Measurements from ENCODE around the gene TADA3. TPM values are rescaled to one million over a fixed set of nuclear protein-coding genes. Genes with fewer than 3 reads are reported as not detected.
A peak's percentile ranks its signal among the peaks of the same experiment; 100 is the strongest.

The TADA3 gene
- total and polyA plus RNA-seq, 9 of the 15 experiments (the other 6 are each of a cell fraction or from before 2014, with no cell fraction given) = 4.1 to 110 (median 74.8) TPM

DNA sequence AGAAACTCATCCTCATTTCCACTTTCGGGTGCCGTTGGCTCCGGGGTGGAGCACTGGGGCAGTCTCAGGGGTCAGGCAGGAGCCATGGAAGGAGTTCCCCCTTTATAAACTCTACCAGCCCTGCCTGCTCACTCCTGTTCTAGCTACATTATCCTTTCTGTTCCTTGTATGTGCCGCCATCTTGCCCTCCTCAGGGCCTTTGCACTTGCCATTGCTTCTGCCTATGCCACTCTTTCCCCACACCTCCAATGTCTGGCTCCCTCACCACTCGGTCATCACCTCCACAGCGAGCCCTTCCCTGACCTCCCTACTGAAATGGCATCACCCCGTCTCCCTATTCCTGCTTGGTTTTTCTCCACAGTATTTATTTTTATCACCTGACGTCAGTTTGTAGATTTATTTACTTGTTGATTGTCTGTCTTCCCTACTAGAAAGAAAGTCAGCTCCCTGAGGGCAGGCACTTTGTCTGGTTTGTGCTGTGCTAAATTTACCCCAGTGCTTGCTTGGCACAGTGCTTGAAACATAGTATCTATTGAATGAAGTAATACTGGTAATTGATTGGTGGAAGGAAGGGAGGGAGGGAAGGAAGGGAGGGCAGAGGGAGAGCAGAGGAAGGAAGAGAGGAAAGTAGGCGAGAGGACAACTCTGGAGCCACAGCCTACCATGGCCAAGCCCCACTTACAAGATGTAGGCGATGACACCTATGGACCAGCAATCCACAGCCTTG is 31.3 kb downstream of the TADA3 start:
- Histone ChIP-seq H3K27me3 (ENCODE audit: control insufficient read depth in 2 of 2, insufficient read depth in 2 of 2, low read length in 2 of 2) (no peaks in the 10 kb centered on the region), H4K20me1 (replicated peaks; ENCODE audit: control insufficient read depth, insufficient read depth, low read length) (no peaks in the 10 kb centered on the region), H3K9me3 (replicated peaks; ENCODE audit: control insufficient read depth, insufficient read depth, low read depth, low read length) (no peaks in the 10 kb centered on the region; the same call in 1 of the 2 replicates), H3K9ac (ENCODE audit: insufficient read depth in 1 of 2, low read depth in 2 of 2, low read length in 2 of 2) (no peak overlapping the region), H3K4me1 (replicated peaks in 1 of 2; ENCODE audit: control insufficient read depth in 2 of 2, insufficient read depth in 2 of 2, low read length in 2 of 2) (peaks cover 0 to 4% of the 10 kb centered on the region in 2 experiments; a peak in 3 of 5 replicates), H3K79me2 (ENCODE audit: control insufficient read depth, insufficient read depth, low read length) (no peaks in the 10 kb centered on the region), H2AFZ (ENCODE audit: low read depth, low read length) (no peak overlapping the region), H3K9me1 (ENCODE audit: control insufficient read depth, insufficient read depth, low read length) (no peaks in the 10 kb centered on the region), H3K36me3 (ENCODE audit: control insufficient read depth, insufficient read depth, low read length) (peaks cover 28% of the 10 kb centered on the region; the same call in 2 of the 3 replicates), H3K4me3 (no peak overlapping the region), H3K27ac (ENCODE audit: extremely low read depth, low read depth, low read length) (no peak overlapping the region), H3K4me2 (ENCODE audit: insufficient read depth, low read length) (no peak overlapping the region)
- in situ Hi-C loops (cut with MboI) = no loop called here
- no peak for ATAC-seq
- TF ChIP-seq HOMEZ (CRISPR knock-in tag; IDR thresholded peaks at IDR 0.05) (no peak), KLF10 (CRISPR knock-in tag; IDR thresholded peaks at IDR 0.05) (no peak), SNIP1 (IDR thresholded peaks at IDR 0.05; ENCODE audit: low read depth) (no peak), ZNF766 (CRISPR knock-in tag; conservative IDR thresholded peaks at IDR 0.05) (no peak), TRIM28 (IDR thresholded peaks at IDR 0.05) (peak; percentile 37; the same call in 1 of the 2 replicates), CBX3 (IDR thresholded peaks at IDR 0.05; ENCODE audit: borderline replicate concordance in 1 of 2, low read length in 2 of 2) (no peak), ZNF316 (IDR thresholded peaks at IDR 0.05) (peak; percentile 80), ERF (CRISPR knock-in tag; IDR thresholded peaks at IDR 0.05) (no peak)
- TF ChIP-seq, protein P1, sequence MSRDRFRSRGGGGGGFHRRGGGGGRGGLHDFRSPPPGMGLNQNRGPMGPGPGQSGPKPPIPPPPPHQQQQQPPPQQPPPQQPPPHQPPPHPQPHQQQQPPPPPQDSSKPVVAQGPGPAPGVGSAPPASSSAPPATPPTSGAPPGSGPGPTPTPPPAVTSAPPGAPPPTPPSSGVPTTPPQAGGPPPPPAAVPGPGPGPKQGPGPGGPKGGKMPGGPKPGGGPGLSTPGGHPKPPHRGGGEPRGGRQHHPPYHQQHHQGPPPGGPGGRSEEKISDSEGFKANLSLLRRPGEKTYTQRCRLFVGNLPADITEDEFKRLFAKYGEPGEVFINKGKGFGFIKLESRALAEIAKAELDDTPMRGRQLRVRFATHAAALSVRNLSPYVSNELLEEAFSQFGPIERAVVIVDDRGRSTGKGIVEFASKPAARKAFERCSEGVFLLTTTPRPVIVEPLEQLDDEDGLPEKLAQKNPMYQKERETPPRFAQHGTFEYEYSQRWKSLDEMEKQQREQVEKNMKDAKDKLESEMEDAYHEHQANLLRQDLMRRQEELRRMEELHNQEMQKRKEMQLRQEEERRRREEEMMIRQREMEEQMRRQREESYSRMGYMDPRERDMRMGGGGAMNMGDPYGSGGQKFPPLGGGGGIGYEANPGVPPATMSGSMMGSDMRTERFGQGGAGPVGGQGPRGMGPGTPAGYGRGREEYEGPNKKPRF (IDR thresholded peaks at IDR 0.05; ENCODE audit: low read depth, low read length) = no peak
- no peak for FAIRE-seq
- ChIA-PET POLR2A (interaction anchor here (0.6 kb wide), 1 partner anchor 14 kb away, joined by 4 read pairs; no protein-coding TSS in a partner anchor), CTCF (ENCODE audit: low intra/inter-chr PET ratio) (no interaction called here)
- BruUV-seq (replicated peaks) = no TSS peak
- no peak for DNase-seq (ENCODE audit: extremely low read depth in 1 of 4, low spot score in 3 of 4)
- intact Hi-C loops (cut with micrococcal nuclease) = no loop called here
- WGBS (ENCODE audit: insufficient coverage, low coverage, missing lambda C conversion rate) = 82% methylated on average over 10 of the region's 10 CpGs

Measured in K562 (cell line).